Head of caudate nucleus (tissue), 42 donors: Measurements from ENCODE around the gene EML5.

ENCODE experiments used
- DNase-seq, 42 donors: peaks; one replicate each; pipeline versions ENCODE4 v3.0.0 to v3.0.0-alpha.2; 2020 to 2021; ENCODE audit warnings: mixed read lengths in 7 of 42
- intact Hi-C: fragments of 100-400 bp; cut with DNase I; formaldehyde crosslinking; loops from one replicate; pipeline ENCODE4 v1.15.0; 2022

EML5 gene

DNA sequence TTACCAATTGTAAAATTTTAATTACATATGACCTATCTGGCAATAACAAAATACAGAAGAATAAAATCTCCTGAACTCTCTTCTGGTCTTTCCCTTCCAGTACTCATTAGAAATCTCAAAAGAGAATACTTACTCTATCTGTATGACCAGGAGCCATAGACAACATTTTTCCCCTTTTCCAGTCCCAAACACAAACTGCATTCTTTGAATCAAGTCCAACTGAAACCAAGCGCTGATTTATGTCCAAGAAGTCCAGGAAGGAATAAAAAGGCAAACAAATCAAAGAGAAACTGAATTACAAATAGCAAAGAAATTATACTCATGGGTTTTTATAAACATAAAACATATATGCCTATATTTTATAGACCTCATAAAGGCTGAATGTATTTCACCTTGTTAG, 46.7 kb downstream of the EML5 start:
- intact Hi-C loops: no loop called here
- DNase-seq: no peak

DNA sequence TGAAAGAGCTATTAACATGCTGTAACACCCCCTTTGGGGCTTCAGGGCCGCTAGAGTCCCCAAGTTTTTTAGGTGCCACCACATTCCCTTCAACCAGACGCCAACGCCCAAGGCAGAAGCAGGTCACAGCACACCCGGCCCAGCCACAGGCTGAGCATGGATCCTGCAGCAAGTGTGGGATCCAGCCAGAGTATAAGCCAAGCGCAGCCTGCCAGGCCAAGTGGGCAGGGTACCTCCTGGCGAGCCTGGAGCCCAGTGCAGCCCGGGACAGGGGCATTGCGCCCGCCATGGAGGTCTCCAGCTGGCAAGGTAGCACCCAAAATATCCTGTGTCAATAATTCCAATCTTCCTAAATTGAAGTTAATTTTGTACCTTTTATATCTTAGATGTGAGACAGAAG, 55.5 kb downstream of the EML5 start:
- intact Hi-C loops: no loop called here
- DNase-seq: no peak

DNA sequence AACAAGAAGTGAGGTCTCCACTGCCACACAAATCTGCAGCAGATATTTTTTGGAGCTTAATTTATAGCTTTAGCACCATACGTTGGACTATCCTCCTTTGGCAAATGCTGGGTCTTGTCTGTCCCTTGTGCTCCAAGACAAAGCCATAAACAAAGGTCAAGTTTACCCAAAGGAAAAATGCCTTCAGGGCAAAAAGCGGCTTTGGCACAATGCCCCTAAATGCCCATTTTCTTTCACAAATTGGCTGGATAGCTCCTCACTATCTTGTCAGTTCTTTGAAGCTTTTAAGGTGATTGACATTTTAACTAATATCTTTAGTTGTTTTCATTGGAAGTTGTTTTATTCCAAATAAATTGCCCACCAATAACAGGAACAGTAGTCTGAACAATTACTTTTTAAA, 59.6 kb downstream of the EML5 start:
- DNase-seq: no peak
- intact Hi-C loops: no loop called here

- no peak for DNase-seq
- intact Hi-C loops: no loop called here
Measured at GRCh38 chr14:88729159-88729558, 63.6 kb downstream of the EML5 start.

- intact Hi-C loops: no loop called here
- DNase-seq: no peak
Measured at GRCh38 chr14:88727057-88727456, 65.7 kb downstream of the EML5 start.

- intact Hi-C loops: no loop called here
- DNase-seq: no peak
Measured at GRCh38 chr14:88710709-88711108, 82.0 kb downstream of the EML5 start.

- intact Hi-C loops: no loop called here
- DNase-seq: no peak
Measured at GRCh38 chr14:88707088-88707487, 85.7 kb downstream of the EML5 start.

DNA sequence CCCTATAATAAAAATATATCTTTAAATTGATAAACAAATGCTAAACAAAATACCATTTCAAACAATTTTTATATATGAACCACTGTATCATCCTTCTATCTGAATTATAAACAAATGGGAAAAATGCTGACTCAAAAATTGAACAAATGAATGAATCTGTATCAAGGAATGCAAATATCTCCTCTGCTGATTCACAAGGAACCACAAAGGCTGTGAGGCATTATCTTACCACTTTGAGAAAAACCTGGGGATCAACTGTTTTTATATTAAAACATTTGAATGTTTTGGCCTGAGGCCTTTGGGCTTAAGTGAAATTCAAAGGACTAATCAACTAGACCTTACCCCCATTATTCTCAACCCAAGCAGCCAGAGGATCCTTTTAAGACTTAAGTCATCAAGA, 86.3 kb downstream of the EML5 start:
- intact Hi-C loops: no loop called here
- DNase-seq: no peak

DNA sequence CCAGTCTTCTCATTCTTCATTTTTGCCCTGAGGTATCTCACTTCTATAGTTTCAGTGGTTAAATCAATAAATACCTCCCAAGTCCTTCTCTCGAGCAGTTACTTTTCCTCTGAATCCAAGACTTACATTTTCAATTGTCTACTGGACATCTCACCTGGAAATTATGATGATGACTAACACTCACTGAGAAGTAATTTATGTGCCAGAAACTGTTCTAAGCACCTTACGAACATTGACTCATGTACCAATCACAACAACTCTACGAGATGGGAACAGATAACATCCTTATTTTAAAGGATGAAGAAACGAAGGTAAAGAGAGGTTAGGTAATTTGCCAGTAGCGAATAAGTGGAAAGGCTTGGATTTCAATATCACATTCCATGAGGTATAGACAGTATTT, 94.1 kb downstream of the EML5 start:
- intact Hi-C loops: no loop called here
- no peak for DNase-seq

DNA sequence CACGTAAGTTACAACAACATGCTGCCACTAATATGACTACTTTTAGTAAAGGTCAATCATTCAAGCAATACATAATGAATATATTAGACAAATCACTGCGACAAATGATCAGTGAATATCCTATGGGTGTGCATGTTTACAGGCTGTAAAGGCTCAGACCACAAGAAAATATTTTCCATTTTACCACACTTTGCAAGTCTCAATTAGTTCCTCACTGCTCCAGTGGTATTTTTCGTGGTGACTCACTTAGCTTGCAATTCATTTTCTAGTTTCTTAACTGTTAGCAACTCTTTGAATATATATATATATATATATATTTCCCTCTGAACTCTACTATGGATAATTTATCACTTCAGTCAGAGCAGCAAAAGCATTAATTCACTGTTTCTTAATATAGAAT, 96.9 kb downstream of the EML5 start:
- DNase-seq: no peak
- intact Hi-C loops: no loop called here

DNA sequence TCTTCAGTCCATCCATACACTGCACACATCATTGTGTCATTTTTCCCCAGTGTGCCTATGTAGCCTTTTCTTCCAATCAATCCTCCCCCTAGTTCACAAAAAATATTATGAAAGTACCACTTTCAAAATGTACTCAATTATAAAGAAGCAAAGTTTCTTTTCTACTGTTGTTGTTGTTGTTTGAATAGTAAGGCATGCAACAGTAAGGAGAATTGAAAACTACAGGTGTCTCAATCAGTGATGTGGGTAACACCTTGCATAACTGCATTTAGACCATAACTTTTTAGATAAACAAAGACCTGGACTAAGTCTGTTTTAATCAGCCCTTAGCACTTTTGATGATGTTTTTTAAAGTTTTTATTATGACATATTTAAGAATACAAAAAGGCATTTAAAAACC, 104.4 kb downstream of the EML5 start:
- DNase-seq: no peak
- intact Hi-C loops: no loop called here

- intact Hi-C loops: no loop called here
- DNase-seq: no peak
Measured at GRCh38 chr14:88683119-88683518, 109.6 kb downstream of the EML5 start.

GRCh38 chr14:88682495-88683114, 110.1 kb downstream of the EML5 start:
- intact Hi-C loops: no loop called here

DNA sequence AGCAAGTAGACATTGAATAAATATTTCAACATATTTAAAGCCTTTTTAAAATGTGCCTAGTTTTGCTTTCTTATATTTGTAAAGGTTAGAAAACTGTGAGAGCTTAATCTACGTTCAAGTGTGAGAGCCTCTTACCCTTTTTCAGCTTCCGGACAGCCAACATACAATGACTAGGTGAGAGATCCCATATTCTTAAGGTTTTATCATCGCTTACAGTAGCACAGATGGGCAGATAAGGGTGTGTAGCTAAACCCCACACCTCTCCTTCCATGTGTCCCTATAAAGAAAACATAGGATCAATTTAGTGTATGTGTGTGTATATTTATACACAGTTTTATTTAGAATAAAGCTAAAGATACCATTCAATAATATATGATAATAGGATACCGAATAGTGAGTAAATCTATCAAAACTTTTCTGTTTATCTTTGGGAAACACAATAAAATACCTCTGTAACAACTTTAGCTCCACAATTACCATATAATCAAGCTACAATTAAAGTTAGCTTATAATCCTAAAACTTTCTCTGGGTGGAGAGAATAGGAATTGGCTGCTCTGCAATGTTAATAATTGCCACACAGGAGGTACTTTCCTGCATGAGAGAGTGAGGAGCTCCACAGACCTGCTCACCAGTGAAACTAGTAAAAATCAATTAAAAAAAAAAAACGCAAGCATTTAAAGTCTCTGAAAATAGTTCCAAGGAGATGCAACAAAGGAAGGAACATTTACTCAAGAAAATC, 110.8 kb downstream of the EML5 start:
- intact Hi-C loops: no loop called here
- DNase-seq: no peak

More at GRCh38 chr14:88682495-88683114, 110.1 kb downstream of the EML5 start:
- no peak for DNase-seq

- DNase-seq: no peak
- intact Hi-C loops: no loop called here
Measured at GRCh38 chr14:88669346-88669745, 123.4 kb downstream of the EML5 start.

GRCh38 chr14:88668448-88669116, 124.2 kb downstream of the EML5 start:
- no peak for DNase-seq
- intact Hi-C loops: no loop called here

GRCh38 chr14:88667555-88668273, 125.0 kb downstream of the EML5 start:
- intact Hi-C loops: no loop called here

GRCh38 chr14:88660056-88660455, 132.7 kb downstream of the EML5 start:
- intact Hi-C loops: no loop called here
- DNase-seq: no peak

More at GRCh38 chr14:88667555-88668273, 125.0 kb downstream of the EML5 start:
- peak; percentile 8 to 84 (median 62) for DNase-seq

- no peak for DNase-seq
- intact Hi-C loops: no loop called here
Measured at GRCh38 chr14:88639221-88639620, 153.5 kb downstream of the EML5 start.

- intact Hi-C loops: no loop called here
- no peak for DNase-seq
Measured at GRCh38 chr14:88632512-88632911, 160.2 kb downstream of the EML5 start.
